Measurements from ENCODE around the gene MECP2.

MECP2 gene

GRCh38 chrX:154082396-154083125 lies 15.0 kb downstream of the MECP2 start:
- peaks cover 15% of the 10 kb centered on the region for H3K4me1 ChIP-seq (ENCODE audit: insufficient read depth, poor library complexity, severe bottlenecking)
- DNase-seq (ENCODE audit: low spot score) = no peak
- no peaks in the 10 kb centered on the region for H3K27me3 ChIP-seq (ENCODE audit: insufficient read depth, poor library complexity, severe bottlenecking)
- H3K9me3 ChIP-seq (ENCODE audit: severe bottlenecking) = no peaks in the 10 kb centered on the region
- no peaks in the 10 kb centered on the region; the same call in 1 of the 2 replicates for H3K36me3 ChIP-seq (ENCODE audit: low read depth)
- TF ChIP-seq, protein P1, sequence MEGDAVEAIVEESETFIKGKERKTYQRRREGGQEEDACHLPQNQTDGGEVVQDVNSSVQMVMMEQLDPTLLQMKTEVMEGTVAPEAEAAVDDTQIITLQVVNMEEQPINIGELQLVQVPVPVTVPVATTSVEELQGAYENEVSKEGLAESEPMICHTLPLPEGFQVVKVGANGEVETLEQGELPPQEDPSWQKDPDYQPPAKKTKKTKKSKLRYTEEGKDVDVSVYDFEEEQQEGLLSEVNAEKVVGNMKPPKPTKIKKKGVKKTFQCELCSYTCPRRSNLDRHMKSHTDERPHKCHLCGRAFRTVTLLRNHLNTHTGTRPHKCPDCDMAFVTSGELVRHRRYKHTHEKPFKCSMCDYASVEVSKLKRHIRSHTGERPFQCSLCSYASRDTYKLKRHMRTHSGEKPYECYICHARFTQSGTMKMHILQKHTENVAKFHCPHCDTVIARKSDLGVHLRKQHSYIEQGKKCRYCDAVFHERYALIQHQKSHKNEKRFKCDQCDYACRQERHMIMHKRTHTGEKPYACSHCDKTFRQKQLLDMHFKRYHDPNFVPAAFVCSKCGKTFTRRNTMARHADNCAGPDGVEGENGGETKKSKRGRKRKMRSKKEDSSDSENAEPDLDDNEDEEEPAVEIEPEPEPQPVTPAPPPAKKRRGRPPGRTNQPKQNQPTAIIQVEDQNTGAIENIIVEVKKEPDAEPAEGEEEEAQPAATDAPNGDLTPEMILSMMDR (IDR thresholded peaks at IDR 0.05; ENCODE audit: poor library complexity, severe bottlenecking) = no peak
- peak; percentile 67 for ATAC-seq (ENCODE audit: low read depth)
- H3K4me3 ChIP-seq (ENCODE audit: severe bottlenecking) = no peak overlapping the region
- H3K27ac ChIP-seq (ENCODE audit: poor library complexity, severe bottlenecking) = peak overlapping the region; percentile 33

DNA sequence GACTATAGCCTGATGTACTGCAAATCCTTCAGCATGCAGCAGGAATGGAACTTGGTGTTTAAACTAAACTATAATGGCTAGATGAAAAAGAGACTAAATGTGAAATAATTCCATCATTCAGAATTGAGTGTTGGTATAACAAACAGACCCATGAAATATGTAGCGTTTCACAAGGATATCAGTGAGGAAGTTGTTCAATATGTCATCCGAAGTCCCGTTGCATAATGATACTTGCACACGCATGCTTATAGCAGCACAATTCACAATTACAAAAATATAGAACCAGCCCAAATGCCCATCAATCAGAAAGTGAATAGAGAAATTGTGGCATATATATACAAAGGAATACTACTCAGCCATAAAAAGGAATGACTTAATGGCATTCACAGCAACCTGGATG lies 20.4 kb downstream of the MECP2 start:
- DNase-seq (ENCODE audit: low spot score) (no peak), ATAC-seq (ENCODE audit: low read depth) (no peak)
- H3K27ac ChIP-seq (ENCODE audit: poor library complexity, severe bottlenecking) = no peak overlapping the region
- peaks cover 16% of the 10 kb centered on the region for H3K4me1 ChIP-seq (ENCODE audit: insufficient read depth, poor library complexity, severe bottlenecking)
- no peaks in the 10 kb centered on the region for H3K9me3 ChIP-seq (ENCODE audit: severe bottlenecking)
- TF ChIP-seq, protein P1 (IDR thresholded peaks at IDR 0.05; ENCODE audit: poor library complexity, severe bottlenecking) = no peak
- no peaks in the 10 kb centered on the region for H3K27me3 ChIP-seq (ENCODE audit: insufficient read depth, poor library complexity, severe bottlenecking)
- peaks cover 6% of the 10 kb centered on the region for H3K36me3 ChIP-seq (ENCODE audit: low read depth)
- no peak overlapping the region for H3K4me3 ChIP-seq (ENCODE audit: severe bottlenecking)

DNA sequence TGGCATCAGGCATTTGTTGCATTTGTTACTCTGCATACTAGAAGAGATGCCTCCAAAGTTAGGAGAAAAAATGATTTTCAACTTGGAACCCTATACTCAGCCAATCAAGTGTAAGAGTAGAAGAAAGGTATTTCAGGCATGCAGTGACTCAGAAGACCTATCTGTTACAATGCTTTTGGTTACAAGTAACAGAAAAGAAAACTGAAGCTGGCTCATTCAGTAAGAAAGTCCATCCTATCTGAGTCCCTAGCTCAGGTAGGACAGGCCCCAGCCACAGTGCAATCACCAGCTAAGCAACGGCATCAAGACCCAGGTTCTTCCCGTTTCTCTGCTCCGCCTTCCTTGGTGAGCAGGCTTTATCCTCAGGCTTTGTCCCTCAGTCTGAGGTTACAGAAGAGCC lies 23.3 kb downstream of the MECP2 start:
- H3K4me3 ChIP-seq (ENCODE audit: severe bottlenecking) = no peak overlapping the region
- DNase-seq (ENCODE audit: low spot score) (no peak), ATAC-seq (ENCODE audit: low read depth) (peak; percentile 98)
- peak overlapping the region; percentile 68 for H3K27ac ChIP-seq (ENCODE audit: poor library complexity, severe bottlenecking)
- TF ChIP-seq, protein P1 (IDR thresholded peaks at IDR 0.05; ENCODE audit: poor library complexity, severe bottlenecking) = no peak
- no peaks in the 10 kb centered on the region for H3K9me3 ChIP-seq (ENCODE audit: severe bottlenecking)
- no peaks in the 10 kb centered on the region for H3K27me3 ChIP-seq (ENCODE audit: insufficient read depth, poor library complexity, severe bottlenecking)
- peaks cover 6% of the 10 kb centered on the region for H3K36me3 ChIP-seq (ENCODE audit: low read depth)
- H3K4me1 ChIP-seq (ENCODE audit: insufficient read depth, poor library complexity, severe bottlenecking) = peaks cover 13% of the 10 kb centered on the region

- Histone ChIP-seq H3K9me3 (ENCODE audit: severe bottlenecking) (no peaks in the 10 kb centered on the region), H3K27ac (ENCODE audit: poor library complexity, severe bottlenecking) (no peak overlapping the region), H3K27me3 (ENCODE audit: insufficient read depth, poor library complexity, severe bottlenecking) (no peaks in the 10 kb centered on the region), H3K4me1 (ENCODE audit: insufficient read depth, poor library complexity, severe bottlenecking) (peaks cover 13% of the 10 kb centered on the region), H3K4me3 (ENCODE audit: severe bottlenecking) (no peak overlapping the region), H3K36me3 (ENCODE audit: low read depth) (peaks cover 6% of the 10 kb centered on the region; the same call in 1 of the 2 replicates)
- ATAC-seq (ENCODE audit: low read depth) (no peak), DNase-seq (ENCODE audit: low spot score) (no peak)
- TF ChIP-seq, protein P1 (IDR thresholded peaks at IDR 0.05; ENCODE audit: poor library complexity, severe bottlenecking) = no peak
These were observed 25.3 kb downstream of the MECP2 start for GRCh38 chrX:154072192-154072591.

DNA sequence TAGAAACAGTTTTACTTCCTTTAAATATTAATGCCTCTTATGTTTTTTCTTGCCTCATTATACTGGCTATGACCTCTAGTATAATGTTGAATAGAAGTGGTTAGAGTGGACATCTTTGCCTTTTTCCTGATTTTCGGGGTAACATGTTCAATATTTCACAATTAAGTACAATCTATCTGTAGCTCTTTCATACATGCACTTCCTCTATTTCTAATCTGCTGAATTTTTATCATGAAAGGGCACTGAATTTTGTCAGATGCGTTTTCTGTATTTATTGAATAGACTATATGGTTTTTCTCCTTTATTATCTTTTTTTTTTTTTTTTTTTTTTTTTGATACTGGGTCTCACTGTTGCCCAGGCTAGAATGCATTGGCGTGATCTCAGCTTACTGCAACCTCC lies 29.0 kb downstream of the MECP2 start:
- TF ChIP-seq, protein P1 (IDR thresholded peaks at IDR 0.05; ENCODE audit: poor library complexity, severe bottlenecking) = no peak
- H3K36me3 ChIP-seq (ENCODE audit: low read depth) = no peaks in the 10 kb centered on the region
- no peaks in the 10 kb centered on the region for H3K9me3 ChIP-seq (ENCODE audit: severe bottlenecking)
- no peaks in the 10 kb centered on the region for H3K27me3 ChIP-seq (ENCODE audit: insufficient read depth, poor library complexity, severe bottlenecking)
- DNase-seq (ENCODE audit: low spot score) = no peak
- H3K27ac ChIP-seq (ENCODE audit: poor library complexity, severe bottlenecking) = no peak overlapping the region
- no peaks in the 10 kb centered on the region for H3K4me1 ChIP-seq (ENCODE audit: insufficient read depth, poor library complexity, severe bottlenecking)
- H3K4me3 ChIP-seq (ENCODE audit: severe bottlenecking) = no peak overlapping the region
- ATAC-seq (ENCODE audit: low read depth) = no peak

Data from RWPE2 (cell line).